HepG2 (cell line): ENCODE results near the gene TELO2. TPM values are rescaled to one million over a fixed set of nuclear protein-coding genes. Genes with fewer than 3 reads are reported as not detected.

ENCODE experiments used
- KLF15 ChIP-seq: sonication (generic); formaldehyde crosslinking; IDR thresholded peaks from 2 replicates; pipeline ENCODE4 v1.8.1; 2023; ENCODE audit warnings: borderline replicate concordance, mild to moderate bottlenecking, inconsistent platforms, missing genetic modification reagents, mixed read lengths
- NKX3-1 ChIP-seq: sonication (generic); formaldehyde crosslinking; IDR thresholded peaks from 2 replicates; pipeline ENCODE4 v1.5.0; 2020; ENCODE audit warnings: missing genetic modification reagents
- PAX8 ChIP-seq: sonication (generic); formaldehyde crosslinking; IDR thresholded peaks from 2 replicates; pipeline ENCODE4 v1.8.0; 2022; ENCODE audit warnings: mild to moderate bottlenecking, missing genetic modification reagents, borderline replicate concordance
- POLR2AphosphoS2 ChIP-seq: IDR thresholded peaks from 2 replicates; pipeline ENCODE4 v1.6.1; 2011; ENCODE audit warnings: low read depth, low read length, improper control_type of control experiment
- SNRNP70 ChIP-seq: fragments of 200-400 bp; formaldehyde crosslinking; IDR thresholded peaks from 2 replicates; pipeline ENCODE4 v1.6.1; 2017; ENCODE audit warnings: mild to moderate bottlenecking, low read depth, low read length, moderate library complexity
- SOX6 ChIP-seq, 2 experiments: fragments of 450-650 bp in 1 of 2; sonication (generic) in 1 of 2; formaldehyde crosslinking in 1 of 2; IDR thresholded peaks; 2 replicates each; pipeline versions ENCODE4 v1.4.0 to v1.6.1; 2017 to 2020; ENCODE audit warnings: antibody characterized with exemption in 1 of 2, mild to moderate bottlenecking in 1 of 2, missing genetic modification reagents in 1 of 2
- SP1 ChIP-seq, 2 experiments: fragments of 450-650 bp in 1 of 2; sonication (generic) in 1 of 2; formaldehyde crosslinking in 1 of 2; IDR thresholded peaks; 2 replicates each; pipeline versions ENCODE4 v1.4.0 to v1.6.1; 2016 to 2020; ENCODE audit warnings: missing genetic modification reagents in 1 of 2
- TBX2 ChIP-seq: sonication (generic); formaldehyde crosslinking; IDR thresholded peaks from 2 replicates; pipeline ENCODE4 v1.5.0; 2020; ENCODE audit warnings: missing genetic modification reagents, mild to moderate bottlenecking, borderline replicate concordance
- TOPORS ChIP-seq: sonication (generic); formaldehyde crosslinking; IDR thresholded peaks from 2 replicates; pipeline ENCODE4 v1.8.0; 2023; ENCODE audit warnings: mild to moderate bottlenecking, missing genetic modification reagents
- ZBTB7B ChIP-seq: sonication (generic); formaldehyde crosslinking; IDR thresholded peaks from 2 replicates; pipeline ENCODE4 v1.4.0; 2020; ENCODE audit warnings: missing genetic modification reagents
- ZFP41 ChIP-seq: sonication (generic); formaldehyde crosslinking; IDR thresholded peaks from 2 replicates; pipeline ENCODE4 v1.4.0; 2020; ENCODE audit warnings: mild to moderate bottlenecking, missing genetic modification reagents, borderline replicate concordance
- ZFY ChIP-seq: sonication (generic); formaldehyde crosslinking; IDR thresholded peaks from 2 replicates; pipeline ENCODE4 v1.4.0; 2020; ENCODE audit warnings: missing genetic modification reagents
- ZNF207 ChIP-seq: fragments of 450-650 bp; IDR thresholded peaks from 2 replicates; pipeline ENCODE4 v1.6.1; 2016; ENCODE audit warnings: antibody characterized with exemption, borderline replicate concordance
- ZNF274 ChIP-seq: sonication (generic); formaldehyde crosslinking; IDR thresholded peaks from 2 replicates; pipeline ENCODE4 v1.5.1; 2020; ENCODE audit warnings: mild to moderate bottlenecking, missing genetic modification reagents
- ZNF557 ChIP-seq: sonication (generic); formaldehyde crosslinking; IDR thresholded peaks from 2 replicates; pipeline ENCODE4 v1.4.0; 2020; ENCODE audit warnings: missing genetic modification reagents
- ZNF790 ChIP-seq: sonication (generic); formaldehyde crosslinking; IDR thresholded peaks from 2 replicates; pipeline ENCODE4 v1.8.0; 2022; ENCODE audit warnings: missing genetic modification reagents, mild to moderate bottlenecking, borderline replicate concordance
- ZNF792 ChIP-seq: IDR thresholded peaks from 2 replicates; pipeline ENCODE4 v1.6.1; 2016
- polyA plus RNA-seq, 8 experiments: library from polyadenylated mRNA; depleted of rRNA in 3 of 8; stranded (reverse) in 7 of 8; unstranded in 1 of 8; fragments of >200 nt; fragmentation: Illumina TruSeq in 4 of 8; extraction: Trizol in 4 of 8; gene quantifications; 2 replicates each; pipeline versions ENCODE4 v1.2.1 to v1.2.3, GENCODE V29; 2011 to 2016; ENCODE audit warnings: low read depth in 4 of 8, missing spikeins in 1 of 8, mixed read lengths in 1 of 8; ENCODE audit not compliant: insufficient read depth in 1 of 8
- total RNA-seq, 5 experiments: library from RNA; depleted of rRNA; stranded (reverse); fragments of >200 nt; fragmentation: Illumina TruSeq; extraction: Trizol; gene quantifications; 2 replicates each; pipeline ENCODE4 v1.2.3, GENCODE V29; 2016; ENCODE audit warnings: low read depth in 1 of 5
- TF ChIP-seq, protein P1 (sequence below): sonication (generic); formaldehyde crosslinking; IDR thresholded peaks from 2 replicates; pipeline ENCODE4 v1.5.1; 2020; ENCODE audit warnings: mild to moderate bottlenecking, missing genetic modification reagents, moderate library complexity
- TF ChIP-seq, protein P2 (sequence below): IDR thresholded peaks from 2 replicates; pipeline ENCODE4 v1.6.1; 2012; ENCODE audit warnings: low read depth, low read length, improper control_type of control experiment
- TF ChIP-seq, protein P3 (sequence below): sonication (generic); formaldehyde crosslinking; conservative IDR thresholded peaks from 2 replicates; pipeline ENCODE4 v1.8.1; 2023; ENCODE audit warnings: missing genetic modification reagents
- TF ChIP-seq, protein P4 (sequence below): IDR thresholded peaks from 2 replicates; pipeline ENCODE4 v1.6.1; 2018; ENCODE audit warnings: missing genetic modification reagents

The TELO2 gene
- total and polyA plus RNA-seq, 2 of the 13 experiments (the other 11 are each of a cell fraction or from before 2014, with no cell fraction given) = 10.1 to 17.9 TPM

DNA sequence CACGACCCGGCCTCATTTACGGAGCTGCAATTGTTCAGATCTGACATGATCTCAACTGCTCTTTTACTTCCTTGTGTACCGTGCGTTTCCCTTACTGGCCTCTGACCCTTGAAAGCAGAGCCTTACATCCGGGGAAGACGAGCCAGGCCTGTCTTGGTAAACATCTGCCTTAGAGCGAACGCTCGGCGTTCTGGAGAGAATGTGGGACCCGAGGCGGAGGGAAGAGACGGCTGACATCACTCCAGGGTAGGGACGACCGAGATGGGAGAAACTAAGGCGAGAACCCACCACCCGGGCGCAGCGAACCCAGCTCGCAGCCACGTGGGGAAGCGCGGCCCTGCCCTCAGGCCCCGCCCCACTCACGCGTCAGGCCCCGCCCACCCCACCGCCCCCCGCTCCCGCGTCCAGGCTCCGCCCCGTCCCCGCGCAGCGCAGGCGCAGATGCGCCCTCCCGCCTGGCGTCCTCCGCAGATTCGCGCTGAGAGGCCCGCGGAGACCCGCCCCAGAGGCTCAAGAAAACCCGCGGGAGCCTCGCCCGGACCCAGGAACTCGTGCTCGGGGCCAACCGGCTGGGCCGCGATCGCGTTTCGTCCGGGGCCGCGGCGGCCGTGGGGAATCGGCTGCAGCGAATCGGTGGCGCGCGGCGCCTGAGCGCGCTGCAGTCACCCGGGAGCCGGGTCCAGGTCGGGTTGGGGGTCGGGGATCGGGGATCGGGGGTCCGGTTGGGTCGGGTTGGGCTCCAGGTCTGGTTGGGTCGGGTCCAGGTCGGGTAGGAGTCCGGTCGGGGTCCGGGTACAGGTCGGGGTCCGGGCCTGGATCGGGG, at the start of gene TELO2 (continued):
- TF ChIP-seq SOX6 (IDR thresholded peaks at IDR 0.05) = no peak
- TF ChIP-seq SOX6 (CRISPR knock-in tag; IDR thresholded peaks at IDR 0.05) = no peak; the same call in 1 of the 2 replicates
- TF ChIP-seq, protein P1, sequence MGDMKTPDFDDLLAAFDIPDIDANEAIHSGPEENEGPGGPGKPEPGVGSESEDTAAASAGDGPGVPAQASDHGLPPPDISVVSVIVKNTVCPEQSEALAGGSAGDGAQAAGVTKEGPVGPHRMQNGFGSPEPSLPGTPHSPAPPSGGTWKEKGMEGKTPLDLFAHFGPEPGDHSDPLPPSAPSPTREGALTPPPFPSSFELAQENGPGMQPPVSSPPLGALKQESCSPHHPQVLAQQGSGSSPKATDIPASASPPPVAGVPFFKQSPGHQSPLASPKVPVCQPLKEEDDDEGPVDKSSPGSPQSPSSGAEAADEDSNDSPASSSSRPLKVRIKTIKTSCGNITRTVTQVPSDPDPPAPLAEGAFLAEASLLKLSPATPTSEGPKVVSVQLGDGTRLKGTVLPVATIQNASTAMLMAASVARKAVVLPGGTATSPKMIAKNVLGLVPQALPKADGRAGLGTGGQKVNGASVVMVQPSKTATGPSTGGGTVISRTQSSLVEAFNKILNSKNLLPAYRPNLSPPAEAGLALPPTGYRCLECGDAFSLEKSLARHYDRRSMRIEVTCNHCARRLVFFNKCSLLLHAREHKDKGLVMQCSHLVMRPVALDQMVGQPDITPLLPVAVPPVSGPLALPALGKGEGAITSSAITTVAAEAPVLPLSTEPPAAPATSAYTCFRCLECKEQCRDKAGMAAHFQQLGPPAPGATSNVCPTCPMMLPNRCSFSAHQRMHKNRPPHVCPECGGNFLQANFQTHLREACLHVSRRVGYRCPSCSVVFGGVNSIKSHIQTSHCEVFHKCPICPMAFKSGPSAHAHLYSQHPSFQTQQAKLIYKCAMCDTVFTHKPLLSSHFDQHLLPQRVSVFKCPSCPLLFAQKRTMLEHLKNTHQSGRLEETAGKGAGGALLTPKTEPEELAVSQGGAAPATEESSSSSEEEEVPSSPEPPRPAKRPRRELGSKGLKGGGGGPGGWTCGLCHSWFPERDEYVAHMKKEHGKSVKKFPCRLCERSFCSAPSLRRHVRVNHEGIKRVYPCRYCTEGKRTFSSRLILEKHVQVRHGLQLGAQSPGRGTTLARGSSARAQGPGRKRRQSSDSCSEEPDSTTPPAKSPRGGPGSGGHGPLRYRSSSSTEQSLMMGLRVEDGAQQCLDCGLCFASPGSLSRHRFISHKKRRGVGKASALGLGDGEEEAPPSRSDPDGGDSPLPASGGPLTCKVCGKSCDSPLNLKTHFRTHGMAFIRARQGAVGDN (CRISPR knock-in tag) = peak; percentile 93
- TF ChIP-seq, protein P2, sequence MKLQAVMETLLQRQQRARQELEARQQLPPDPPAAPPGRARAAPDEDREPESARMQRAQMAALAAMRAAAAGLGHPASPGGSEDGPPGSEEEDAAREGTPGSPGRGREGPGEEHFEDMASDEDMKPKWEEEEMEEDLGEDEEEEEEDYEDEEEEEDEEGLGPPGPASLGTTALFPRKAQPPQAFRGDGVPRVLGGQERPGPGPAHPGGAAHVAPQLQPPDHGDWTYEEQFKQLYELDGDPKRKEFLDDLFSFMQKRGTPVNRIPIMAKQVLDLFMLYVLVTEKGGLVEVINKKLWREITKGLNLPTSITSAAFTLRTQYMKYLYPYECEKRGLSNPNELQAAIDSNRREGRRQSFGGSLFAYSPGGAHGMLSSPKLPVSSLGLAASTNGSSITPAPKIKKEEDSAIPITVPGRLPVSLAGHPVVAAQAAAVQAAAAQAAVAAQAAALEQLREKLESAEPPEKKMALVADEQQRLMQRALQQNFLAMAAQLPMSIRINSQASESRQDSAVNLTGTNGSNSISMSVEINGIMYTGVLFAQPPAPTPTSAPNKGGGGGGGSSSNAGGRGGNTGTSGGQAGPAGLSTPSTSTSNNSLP = no peak
- peak; percentile 28 for TF ChIP-seq TBX2 (CRISPR knock-in tag)
- TF ChIP-seq ZBTB7B (CRISPR knock-in tag) = 0 out of 2 replicates have a peak, but pooled peaks have one; percentile 29
- no peak for TF ChIP-seq ZNF557 (CRISPR knock-in tag)
- no peak for TF ChIP-seq ZFP41 (CRISPR knock-in tag)
- no peak for TF ChIP-seq POLR2AphosphoS2
- TF ChIP-seq NKX3-1 (CRISPR knock-in tag) = no peak
- no peak for TF ChIP-seq ZNF207
- peak; percentile 69; the same call in 1 of the 2 replicates for TF ChIP-seq ZNF790
- TF ChIP-seq ZNF274 = peak; percentile 56; the same call in 1 of the 2 replicates
- peak; percentile 90 for TF ChIP-seq ZFY
- TF ChIP-seq, protein P3, sequence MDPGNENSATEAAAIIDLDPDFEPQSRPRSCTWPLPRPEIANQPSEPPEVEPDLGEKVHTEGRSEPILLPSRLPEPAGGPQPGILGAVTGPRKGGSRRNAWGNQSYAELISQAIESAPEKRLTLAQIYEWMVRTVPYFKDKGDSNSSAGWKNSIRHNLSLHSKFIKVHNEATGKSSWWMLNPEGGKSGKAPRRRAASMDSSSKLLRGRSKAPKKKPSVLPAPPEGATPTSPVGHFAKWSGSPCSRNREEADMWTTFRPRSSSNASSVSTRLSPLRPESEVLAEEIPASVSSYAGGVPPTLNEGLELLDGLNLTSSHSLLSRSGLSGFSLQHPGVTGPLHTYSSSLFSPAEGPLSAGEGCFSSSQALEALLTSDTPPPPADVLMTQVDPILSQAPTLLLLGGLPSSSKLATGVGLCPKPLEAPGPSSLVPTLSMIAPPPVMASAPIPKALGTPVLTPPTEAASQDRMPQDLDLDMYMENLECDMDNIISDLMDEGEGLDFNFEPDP (CRISPR knock-in tag) = no peak
- no peak for TF ChIP-seq SP1 (IDR thresholded peaks at IDR 0.05)
- TF ChIP-seq SP1 (CRISPR knock-in tag; IDR thresholded peaks at IDR 0.05) = peak; percentile 79
- TF ChIP-seq PAX8 (CRISPR knock-in tag) = no peak
- TF ChIP-seq KLF15 = no peak
- peak; percentile 74; the same call in 1 of the 2 replicates for TF ChIP-seq ZNF792 (CRISPR knock-in tag)
- TF ChIP-seq, protein P4, sequence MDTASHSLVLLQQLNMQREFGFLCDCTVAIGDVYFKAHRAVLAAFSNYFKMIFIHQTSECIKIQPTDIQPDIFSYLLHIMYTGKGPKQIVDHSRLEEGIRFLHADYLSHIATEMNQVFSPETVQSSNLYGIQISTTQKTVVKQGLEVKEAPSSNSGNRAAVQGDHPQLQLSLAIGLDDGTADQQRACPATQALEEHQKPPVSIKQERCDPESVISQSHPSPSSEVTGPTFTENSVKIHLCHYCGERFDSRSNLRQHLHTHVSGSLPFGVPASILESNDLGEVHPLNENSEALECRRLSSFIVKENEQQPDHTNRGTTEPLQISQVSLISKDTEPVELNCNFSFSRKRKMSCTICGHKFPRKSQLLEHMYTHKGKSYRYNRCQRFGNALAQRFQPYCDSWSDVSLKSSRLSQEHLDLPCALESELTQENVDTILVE = peak; percentile 28; the same call in 1 of the 2 replicates
- peak; percentile 27; the same call in 1 of the 2 replicates for TF ChIP-seq TOPORS (CRISPR knock-in tag)
- no peak for TF ChIP-seq SNRNP70
